GM21515 (cell line): ENCODE measurements around the gene MAN1B1.
"Not testable (repeated sequence)": the region's sequence is repeated elsewhere in the genome, so short reads cannot be mapped to it uniquely, and the experiment has no call there.

ENCODE experiments used
- ATAC-seq: cut with Tn5 transposase; IDR thresholded peaks from one replicate; pipeline ENCODE4 v1.9.1; 2021; ENCODE audit not compliant: unreplicated experiment

The MAN1B1 gene

DNA sequence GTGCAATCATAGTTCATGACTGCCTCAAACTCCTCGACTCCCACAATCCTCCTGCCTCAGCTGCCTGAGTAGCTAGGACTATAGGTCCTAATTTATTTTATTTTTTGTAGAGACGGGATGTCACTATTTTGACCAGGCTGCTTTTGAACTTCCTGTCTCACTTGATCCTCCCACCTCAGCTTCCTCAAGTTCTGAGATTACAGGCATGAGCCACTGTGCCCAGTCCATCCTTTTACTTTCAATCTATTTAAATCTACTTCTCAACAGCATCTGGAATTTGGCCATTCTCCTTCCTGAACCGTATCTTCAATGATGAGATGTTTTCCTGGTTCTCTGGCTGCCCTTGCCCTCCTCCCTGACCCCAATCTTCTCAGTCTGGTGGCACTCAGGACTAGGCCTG, 40.0 kb downstream of the MAN1B1 start:
- no peak for ATAC-seq

DNA sequence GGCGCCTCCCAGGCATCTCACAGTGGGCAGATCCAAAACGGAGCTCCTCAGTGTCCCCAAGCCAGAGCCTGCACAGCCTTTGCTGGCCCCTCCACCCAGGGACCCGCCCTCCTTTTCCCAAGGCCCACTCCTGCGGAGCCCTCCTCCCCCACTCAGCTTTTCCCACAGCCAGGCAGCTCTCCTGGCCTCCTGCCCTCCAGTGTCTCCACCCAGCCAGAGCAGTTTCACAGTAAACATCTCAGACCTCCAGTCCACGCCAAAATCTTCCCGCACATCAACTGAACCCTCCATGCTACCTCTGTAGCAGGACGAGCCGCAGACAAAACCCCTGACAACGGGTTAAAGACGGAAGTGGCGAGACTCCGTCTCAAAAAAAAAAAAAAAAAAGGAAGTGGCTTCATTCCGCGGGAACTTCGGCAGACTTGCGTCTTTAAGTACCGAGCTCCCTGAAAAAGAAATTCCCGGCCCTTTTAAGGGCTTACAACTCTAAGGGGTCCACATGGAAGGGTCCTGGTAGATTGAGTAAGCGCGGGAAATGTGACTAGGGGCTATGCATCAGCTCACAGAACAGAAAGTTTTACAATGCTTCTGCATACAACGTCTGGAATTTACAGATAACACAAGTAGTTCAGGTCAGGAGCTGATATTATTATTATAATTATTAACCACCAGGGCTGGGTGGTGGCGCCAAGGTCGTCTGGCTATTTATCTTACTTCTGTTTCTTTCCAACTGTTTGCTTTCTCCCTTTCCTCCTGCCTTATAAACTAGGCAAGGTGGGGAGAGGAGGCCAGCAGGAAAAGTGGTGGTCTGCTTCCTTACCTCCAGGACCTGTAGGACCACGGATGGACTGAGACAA, 40.7 kb downstream of the MAN1B1 start:
- no peak for ATAC-seq

DNA sequence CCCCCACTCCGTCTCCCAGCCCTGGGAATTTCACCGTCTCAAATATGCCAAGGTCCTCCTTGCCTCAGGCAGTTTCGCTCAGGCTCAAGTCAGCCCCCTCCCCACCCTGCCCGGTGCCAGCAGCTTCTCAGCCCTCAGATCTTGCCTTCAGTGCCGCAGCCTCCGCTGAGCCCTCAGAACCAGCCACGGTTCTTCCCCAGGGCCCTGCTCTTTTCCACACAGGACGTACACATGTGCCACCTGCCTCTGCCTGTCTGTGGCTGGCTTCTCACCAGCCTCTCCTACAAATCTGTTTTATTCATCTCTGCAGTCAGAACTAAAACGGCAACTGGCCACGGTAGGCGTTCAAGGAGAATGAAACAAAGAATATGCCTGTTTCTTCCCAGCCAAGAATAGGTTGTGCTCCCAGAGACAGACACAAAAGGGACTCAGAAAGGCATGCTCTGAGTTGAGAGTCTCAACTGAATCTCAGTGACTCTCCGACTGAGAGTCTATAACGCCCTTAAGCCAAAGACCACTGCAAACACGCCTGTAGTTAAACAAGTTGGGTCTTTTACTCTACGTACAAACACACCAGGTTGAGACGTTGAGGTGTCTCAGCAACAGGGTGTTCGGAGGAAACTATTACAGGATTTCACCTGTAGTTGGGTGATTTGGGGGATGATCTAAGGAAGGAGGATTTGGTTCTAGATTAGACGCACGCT, 41.5 kb downstream of the MAN1B1 start:
- no peak for ATAC-seq

DNA sequence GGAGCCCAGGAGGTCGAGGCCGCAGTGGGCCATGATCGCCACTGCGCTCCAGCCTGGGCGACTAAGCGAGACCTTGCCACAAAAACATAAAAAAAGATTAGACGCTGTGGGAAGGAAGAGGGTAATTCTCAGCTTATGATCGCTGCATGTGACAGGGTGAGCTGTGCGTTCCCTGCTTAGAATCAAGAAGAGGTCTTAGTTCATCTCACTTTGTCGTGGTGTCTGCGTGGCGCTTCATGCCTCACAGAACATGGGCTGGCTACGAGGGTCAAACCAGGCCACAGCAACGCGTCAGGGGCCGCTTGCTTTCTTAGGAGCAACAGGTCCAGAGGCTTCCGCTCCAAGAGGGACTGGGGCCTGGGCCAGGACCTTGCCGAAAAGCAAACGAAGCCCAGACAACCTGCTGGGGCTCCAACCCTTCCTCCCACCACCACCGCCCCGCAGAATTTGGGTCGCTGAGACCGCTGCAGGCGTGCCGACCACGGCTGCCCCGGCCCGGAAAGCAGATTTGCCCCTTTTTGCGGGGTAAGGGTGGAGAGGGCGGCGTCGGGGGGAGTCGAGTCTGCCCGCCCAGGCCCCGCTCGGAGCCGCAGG, 42.2 kb downstream of the MAN1B1 start:
- ATAC-seq = peak; percentile 2

DNA sequence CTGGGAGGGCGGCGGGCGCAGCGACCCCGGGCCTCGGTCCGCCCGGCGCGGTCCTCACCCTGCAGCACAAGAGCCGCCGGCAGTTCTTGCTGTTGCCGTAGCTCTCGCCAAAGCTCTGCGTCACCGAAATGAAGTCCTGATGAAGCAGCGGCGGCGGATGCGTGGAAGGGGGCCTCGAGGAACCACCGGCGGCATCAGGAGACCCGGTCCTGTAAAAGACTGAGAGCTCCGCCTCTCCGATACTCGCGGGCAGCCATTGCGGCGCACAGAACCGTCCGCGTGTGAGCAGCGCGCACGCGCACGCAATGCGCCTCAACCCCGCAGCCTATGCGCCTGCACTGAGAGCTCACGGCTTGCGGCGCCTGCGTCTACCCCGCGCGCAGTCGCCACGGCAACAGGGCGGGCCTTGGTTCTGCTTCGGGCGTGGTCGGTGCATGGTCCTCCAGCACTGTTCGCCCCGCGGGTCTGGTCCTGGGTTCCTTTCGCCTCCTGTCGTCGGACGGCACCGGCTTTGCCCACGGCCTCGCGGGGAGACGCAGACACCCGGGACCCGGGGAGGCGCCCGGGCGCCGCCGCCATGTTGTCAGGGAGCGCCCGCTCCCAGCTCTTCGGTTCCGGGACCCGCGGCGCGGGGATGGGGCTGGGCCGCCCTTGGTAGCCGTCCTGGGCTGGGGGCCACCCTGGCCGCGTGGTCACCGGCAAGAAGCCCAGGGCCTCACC, 42.8 kb downstream of the MAN1B1 start:
- ATAC-seq = peak; percentile 76

DNA sequence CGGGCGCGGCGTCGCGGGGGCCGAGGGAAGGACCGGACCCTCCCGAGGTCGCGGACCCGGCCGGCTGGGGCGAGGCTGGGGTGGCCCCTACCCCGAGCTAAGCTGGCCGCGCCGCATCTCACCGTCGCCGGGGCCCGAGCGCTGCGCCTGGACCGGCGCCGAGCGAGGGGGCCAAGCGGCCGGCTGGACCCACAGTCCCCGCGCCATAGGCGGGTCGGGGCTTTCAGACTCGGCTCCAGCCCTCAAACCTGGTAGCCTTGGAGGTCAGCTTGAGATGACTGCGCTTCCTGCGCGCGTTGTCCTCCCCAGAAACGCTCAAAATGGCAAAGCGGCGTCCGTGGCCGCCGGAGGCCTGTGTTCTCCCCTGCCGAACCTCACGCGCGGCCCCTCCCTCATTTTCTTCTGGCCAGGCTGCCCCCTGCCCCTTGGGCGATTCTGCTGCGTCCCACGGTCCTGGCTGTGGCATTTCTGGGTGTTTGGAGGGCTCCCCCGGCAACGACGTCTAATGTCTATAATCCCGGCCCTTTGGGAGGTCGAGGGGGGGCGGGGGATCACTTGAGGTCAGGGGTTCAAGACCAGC, 43.5 kb downstream of the MAN1B1 start:
- ATAC-seq = peak; percentile 17

DNA sequence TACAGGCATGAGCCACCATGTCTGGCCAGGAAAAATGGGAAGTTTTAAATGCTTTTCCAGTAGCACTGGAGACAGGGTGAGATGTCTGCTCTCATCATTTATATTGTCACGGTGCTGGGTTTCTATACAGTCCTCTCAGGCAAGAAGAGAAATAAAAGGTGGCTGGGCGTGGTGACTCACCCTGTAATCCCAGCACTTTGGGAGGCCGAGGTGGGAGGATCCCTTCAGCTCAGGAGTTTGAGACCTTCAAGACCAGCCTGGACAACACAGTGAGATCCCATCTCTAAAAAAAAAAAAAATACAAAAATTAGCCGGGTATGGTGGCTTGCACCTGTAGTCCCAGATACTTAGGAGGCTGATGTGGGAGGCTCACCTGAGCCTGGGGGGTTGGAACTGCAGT, 47.4 kb downstream of the MAN1B1 start:
- ATAC-seq = no peak

DNA sequence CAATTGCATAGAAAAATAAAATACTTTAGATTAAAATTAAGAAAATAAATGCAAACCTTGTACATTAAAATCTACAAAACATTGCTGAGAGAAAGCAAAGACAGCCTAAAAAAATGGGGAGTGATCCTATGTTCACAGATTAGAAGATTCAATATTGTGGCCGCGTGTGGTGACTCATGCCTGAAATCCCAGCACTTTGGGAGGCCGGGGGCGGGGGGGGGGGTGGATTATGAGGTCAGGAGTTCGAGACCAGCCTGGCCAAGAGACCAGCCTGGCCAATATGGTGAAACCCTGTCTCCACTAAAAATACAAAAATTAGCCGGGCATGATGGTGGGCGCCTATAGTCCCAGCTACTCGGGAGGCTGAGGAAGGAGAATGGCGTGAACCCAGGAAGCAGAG, 48.4 kb downstream of the MAN1B1 start:
- not testable (repeated sequence) for ATAC-seq

DNA sequence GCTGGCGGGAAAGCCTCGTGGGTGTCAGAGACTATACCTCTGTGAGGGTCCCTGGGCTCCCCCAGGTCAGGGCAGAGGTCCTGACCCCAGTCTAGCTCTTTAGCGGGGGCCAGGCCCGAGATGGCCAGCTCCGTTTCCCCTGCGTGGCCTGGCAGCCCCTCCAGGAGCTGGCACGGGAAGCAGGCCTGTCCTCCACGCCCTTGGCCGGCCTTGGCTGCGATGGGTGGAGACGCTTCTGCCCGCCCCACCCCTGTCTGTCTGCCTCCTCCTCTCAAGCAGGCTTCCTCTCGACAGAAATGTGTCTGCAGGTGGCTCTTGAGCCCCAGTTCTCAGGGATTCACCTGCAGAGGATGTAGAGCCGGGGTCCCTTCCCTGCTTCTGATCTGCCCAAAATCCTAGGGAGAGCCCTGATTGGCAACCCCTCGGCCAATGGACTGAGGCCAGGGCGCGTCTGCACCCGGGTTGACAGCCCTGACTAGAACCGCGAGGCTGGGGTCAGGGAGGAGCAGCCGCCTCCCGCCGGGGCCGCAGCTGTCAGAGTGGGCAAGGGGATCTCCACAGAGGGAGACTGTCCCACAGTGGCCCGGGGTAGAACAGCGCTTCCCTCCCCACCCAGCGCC, 49.6 kb downstream of the MAN1B1 start:
- ATAC-seq = no peak

DNA sequence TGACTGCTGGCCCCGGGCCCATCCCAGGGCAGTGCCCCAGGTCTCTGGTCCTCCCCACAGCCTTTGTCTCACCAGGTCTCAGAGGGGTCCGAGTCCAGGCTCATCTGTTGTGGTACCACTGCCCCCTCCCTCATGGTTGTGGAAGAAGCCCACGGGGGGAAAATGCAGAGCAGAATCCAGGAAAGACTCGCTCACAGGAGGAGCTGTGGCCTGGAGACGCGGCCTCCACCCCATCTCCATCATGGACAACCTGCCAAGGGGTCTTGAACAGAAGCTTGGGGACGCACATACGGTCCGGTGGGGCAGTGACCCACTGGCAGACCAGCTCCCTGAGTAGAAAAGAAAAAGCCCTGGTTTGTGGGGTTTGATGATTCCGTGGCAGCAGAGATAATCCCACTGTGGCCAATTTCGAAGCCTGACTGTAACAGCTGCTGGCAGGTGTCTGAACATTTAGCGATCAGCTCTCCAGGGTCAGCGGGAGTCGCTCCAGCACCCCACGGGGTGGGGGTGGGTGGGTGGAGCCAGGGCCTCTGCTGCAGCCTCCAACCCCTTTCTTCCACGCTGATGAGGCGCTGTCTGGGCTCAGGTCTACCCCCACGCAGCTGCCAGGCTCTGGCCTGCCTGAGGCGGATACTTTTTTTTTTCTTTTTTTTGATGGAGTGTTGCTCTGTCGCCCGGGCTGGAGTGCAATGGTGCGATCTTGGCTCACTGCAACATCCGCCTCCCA, 50.3 kb downstream of the MAN1B1 start:
- ATAC-seq = no peak

DNA sequence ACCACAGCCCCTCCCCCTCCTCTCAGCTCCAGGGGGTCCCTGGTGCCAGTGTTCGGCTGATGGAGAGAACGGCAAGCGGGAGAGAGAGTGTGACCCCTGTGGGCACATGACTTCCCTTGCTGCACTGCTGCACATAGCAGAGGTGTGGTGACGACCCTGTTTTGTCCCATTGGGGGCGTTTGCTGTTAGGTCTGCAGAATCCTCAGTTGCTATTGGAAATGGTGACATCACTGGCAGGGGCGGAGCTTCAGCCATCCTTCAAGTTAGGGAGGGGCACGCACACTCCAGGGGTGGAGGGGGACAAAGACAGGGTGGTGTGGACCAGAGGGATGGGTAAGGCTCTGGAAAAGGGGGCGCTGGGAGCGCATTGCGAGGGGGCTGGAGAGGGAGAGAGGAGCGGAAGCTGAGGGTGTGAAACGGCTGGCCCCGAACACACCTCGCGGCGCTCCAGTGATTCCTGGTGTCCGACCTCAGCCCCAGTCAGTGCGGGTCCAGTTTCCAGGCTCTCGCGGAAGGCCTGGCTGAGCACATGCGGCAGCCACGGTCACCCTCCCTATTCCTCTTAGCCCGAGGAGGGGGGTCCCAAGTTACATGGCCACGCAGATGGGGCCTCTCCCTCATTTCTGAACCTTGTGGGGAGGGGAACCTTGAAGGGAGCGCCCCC, 51.4 kb downstream of the MAN1B1 start:
- ATAC-seq = no peak

DNA sequence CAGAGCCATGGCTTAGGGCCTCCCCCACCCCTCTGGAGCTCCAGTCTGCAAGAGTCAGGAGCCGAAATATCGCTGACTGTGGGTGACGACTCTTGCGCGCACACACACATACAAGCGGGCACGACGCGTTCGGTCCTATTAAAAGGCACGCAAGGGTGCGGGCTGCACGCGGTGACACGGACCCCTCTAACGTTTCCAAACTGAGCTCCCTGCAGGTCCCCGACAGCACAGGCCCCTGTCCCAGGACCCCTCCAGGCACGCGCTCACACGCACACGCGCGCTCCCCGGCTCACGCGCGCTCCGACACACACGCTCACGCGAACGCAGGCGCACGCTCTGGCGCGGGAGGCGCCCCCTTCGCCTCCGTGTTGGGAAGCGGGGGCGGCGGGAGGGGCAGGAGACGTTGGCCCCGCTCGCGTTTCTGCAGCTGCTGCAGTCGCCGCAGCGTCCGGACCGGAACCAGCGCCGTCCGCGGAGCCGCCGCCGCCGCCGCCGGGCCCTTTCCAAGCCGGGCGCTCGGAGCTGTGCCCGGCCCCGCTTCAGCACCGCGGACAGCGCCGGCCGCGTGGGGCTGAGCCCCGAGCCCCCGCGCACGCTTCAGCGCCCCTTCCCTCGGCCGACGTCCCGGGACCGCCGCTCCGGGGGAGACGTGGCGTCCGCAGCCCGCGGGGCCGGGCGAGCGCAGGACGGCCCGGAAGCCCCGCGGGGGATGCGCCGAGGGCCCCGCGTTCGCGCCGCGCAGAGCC, 52.1 kb downstream of the MAN1B1 start, which contains the start of gene GRIN1:
Gene GRIN1, plus strand, starts transcription at position 433 of the 746 bp plus-strand sequence. CDS start 333 bp downstream, outside the sequence.
- no peak for ATAC-seq

DNA sequence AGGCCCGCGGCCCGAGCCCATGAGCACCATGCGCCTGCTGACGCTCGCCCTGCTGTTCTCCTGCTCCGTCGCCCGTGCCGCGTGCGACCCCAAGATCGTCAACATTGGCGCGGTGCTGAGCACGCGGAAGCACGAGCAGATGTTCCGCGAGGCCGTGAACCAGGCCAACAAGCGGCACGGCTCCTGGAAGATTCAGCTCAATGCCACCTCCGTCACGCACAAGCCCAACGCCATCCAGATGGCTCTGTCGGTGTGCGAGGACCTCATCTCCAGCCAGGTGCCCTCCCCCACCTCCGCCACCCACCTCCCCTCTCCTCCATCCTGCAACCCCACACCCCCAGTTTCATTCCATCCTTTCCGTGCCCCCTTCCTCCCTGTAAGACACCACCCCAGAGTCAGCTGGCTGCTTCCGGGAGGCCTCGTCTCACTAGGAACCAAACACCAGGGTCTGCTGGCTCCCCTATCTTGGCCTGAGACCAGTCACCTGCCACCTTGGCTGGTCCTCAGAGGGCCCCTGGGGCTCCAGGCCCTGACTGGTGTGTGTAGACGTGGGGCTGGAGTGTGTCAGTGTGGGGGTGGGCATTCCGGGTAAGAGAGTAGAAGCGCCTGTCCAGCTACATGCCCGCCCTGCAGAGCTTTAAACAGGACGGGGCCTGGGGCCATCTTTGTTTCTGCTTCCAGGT, 52.8 kb downstream of the MAN1B1 start:
- no peak for ATAC-seq

DNA sequence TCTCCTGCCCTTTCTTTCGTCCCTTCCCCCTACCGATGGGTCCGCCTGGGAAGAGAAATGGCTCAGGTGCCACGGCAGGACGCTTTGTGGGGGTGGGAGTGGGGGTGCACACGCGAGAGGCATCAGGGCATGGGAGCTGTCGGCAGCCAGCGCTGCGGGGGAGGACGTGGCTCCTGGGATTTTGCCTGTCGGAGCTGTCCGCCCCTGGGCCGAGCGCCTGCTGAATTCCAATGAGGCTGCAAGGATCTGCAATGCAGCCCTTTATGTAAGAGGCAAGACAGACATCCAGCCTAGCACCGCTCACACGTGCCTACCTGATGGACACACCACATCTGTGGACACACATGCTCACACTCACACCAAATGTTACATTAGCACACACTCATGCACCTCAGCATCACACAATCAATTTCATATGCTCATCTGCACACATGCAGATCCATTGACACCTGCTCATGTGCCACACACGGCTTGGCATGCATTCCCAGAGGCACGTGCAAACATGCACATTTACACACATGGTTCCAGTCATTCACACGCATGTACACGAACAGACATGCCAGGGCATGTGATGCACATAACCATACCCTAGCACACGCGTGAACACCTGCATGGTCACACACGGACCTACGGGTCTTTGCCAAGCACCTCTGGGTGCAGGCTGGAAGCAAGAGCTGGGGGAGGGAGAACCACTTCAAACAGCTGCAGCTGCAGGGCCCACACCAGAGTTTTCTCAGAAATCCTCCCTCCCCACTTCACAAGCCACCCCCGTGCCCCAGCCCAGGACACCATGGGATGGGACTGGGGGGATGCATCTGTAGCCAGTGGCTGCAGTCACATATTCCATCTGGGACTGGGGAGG, 53.6 kb downstream of the MAN1B1 start:
- no peak for ATAC-seq

DNA sequence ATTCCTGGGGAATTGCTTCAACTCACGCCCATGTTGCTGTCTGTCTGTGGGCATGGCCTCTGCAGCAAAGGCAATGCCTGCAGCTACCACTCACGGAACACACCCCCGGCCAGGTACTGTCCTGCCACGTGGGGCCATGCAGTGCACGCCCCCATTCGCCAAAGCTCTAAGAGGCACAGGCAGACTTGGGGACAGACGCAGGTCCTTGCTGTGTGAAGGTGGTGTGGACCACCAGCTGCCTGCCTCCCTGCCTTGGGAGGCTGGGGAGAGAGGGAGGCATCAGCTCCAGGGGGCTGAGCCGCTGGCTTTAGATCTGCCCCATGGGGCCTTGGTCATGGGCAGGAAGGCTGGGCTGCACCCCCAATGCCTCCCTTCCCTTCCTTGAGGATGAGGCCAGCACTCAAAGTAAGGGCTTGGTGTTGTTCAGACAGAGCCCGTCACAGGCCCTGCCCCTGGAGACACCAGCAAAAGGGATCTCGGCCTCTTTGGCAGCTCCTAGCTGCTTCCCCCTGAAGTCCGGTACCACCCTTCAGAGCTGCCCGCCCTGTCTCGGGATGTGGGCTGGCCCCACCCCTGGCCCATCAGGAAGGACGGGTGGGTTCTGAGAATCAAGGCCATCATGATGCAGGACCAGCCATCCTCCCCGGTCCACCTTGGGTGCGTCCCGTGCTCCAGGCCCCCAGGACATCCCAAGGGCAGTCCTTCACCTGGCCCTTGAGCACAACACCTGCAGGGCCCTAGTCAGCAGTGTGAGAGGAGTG, 54.4 kb downstream of the MAN1B1 start:
- no peak for ATAC-seq
